Measurements from ENCODE around the gene ECM1.

Gene ECM1

GRCh38 chr1:150546294-150546937 lies 38.5 kb downstream of the ECM1 start:
- DNase-seq, result no peak

- DNase-seq, result no peak
These were observed 40.4 kb downstream of the ECM1 start for GRCh38 chr1:150548324-150548631.

- peak; percentile 86 for DNase-seq
These were observed 41.0 kb downstream of the ECM1 start, which contains the start of gene ADAMTSL4 for GRCh38 chr1:150548632-150549495. TSS of gene ADAMTSL4 (plus strand) at chr1:150549408. CDS start at chr1:150552289, 2,881 bp downstream.

- DNase-seq, result peak; percentile 73
These were observed 41.8 kb downstream of the ECM1 start for GRCh38 chr1:150549496-150550221.

- DNase-seq, result peak; percentile 50
These were observed 42.5 kb downstream of the ECM1 start for GRCh38 chr1:150550222-150551050.

- DNase-seq, result no peak
These were observed 43.3 kb downstream of the ECM1 start for GRCh38 chr1:150551051-150551783.

- DNase-seq, result no peak
These were observed 43.8 kb downstream of the ECM1 start for GRCh38 chr1:150551784-150552127.

- no peak for DNase-seq
These were observed 44.4 kb downstream of the ECM1 start for GRCh38 chr1:150552128-150552910.

GRCh38 chr1:150552911-150553289 lies 45.0 kb downstream of the ECM1 start:
- DNase-seq, result no peak

GRCh38 chr1:150553392-150554085 lies 45.6 kb downstream of the ECM1 start:
- DNase-seq, result no peak

GRCh38 chr1:150554086-150554452 lies 46.2 kb downstream of the ECM1 start:
- DNase-seq, result no peak

GRCh38 chr1:150555198-150555970 lies 47.5 kb downstream of the ECM1 start:
- DNase-seq, result no peak

GRCh38 chr1:150555971-150556865 lies 48.3 kb downstream of the ECM1 start:
- no peak for DNase-seq

- no peak for DNase-seq
These were observed 49.2 kb downstream of the ECM1 start for GRCh38 chr1:150557065-150557600.

- DNase-seq, result no peak
These were observed 49.9 kb downstream of the ECM1 start for GRCh38 chr1:150557813-150558212.

GRCh38 chr1:150558303-150558704 lies 50.4 kb downstream of the ECM1 start:
- no peak for DNase-seq

- no peak for DNase-seq
These were observed 51.1 kb downstream of the ECM1 start for GRCh38 chr1:150558761-150559655.

GRCh38 chr1:150559656-150560010 lies 51.7 kb downstream of the ECM1 start:
- no peak for DNase-seq
